GM23248 (cell line): ENCODE results near the gene LOC128125822.
A peak's percentile ranks its signal among the peaks of the same experiment; 100 is the strongest.

ENCODE experiments used
- DNase-seq: peaks from one replicate; pipeline ENCODE4 v3.0.0-alpha.2; 2015
- H2AFZ ChIP-seq: fragments of 200-600 bp; sonication (generic); 2 replicates; pipeline ENCODE4 v1.6.1; 2016; ENCODE audit warnings: antibody characterized with exemption
- H3F3A ChIP-seq: fragments of 200-600 bp; sonication (generic); 2 replicates; pipeline ENCODE4 v1.6.1; 2016; ENCODE audit warnings: mild to moderate bottlenecking, antibody characterized with exemption, mixed run types; ENCODE audit not compliant: insufficient read depth
- H3K27ac ChIP-seq: fragments of 200-600 bp; sonication (generic); 2 replicates; pipeline ENCODE4 v1.5.1; 2016; ENCODE audit warnings: mild to moderate bottlenecking
- H3K27me3 ChIP-seq: fragments of 200-600 bp; sonication (generic); replicated peaks from 2 replicates; pipeline ENCODE4 v1.6.1; 2016; ENCODE audit warnings: mild to moderate bottlenecking; ENCODE audit not compliant: insufficient read depth
- H3K36me3 ChIP-seq: fragments of 200-600 bp; sonication (generic); 2 replicates; pipeline ENCODE4 v1.6.1; 2016; ENCODE audit warnings: low read depth, mild to moderate bottlenecking
- H3K4me1 ChIP-seq: fragments of 200-600 bp; sonication (generic); 2 replicates; pipeline ENCODE4 v1.6.1; 2016; ENCODE audit warnings: mild to moderate bottlenecking; ENCODE audit not compliant: insufficient read depth
- H3K4me2 ChIP-seq: fragments of 200-600 bp; sonication (generic); one replicate; pipeline ENCODE4 v1.6.1; 2016; ENCODE audit warnings: mild to moderate bottlenecking; ENCODE audit not compliant: unreplicated experiment
- H3K4me3 ChIP-seq: fragments of 200-600 bp; sonication (generic); 2 replicates; pipeline ENCODE4 v1.5.1; 2016; ENCODE audit warnings: mild to moderate bottlenecking
- H3K79me2 ChIP-seq: fragments of 200-600 bp; sonication (generic); 2 replicates; pipeline ENCODE4 v1.6.1; 2016; ENCODE audit warnings: mild to moderate bottlenecking; ENCODE audit not compliant: insufficient read depth
- H3K9ac ChIP-seq: fragments of 200-600 bp; sonication (generic); 2 replicates; pipeline ENCODE4 v1.6.1; 2016; ENCODE audit warnings: mild to moderate bottlenecking
- H3K9me2 ChIP-seq: fragments of 200-600 bp; sonication (generic); 2 replicates; pipeline ENCODE4 v1.6.1; 2016; ENCODE audit warnings: mixed run types, mild to moderate bottlenecking, moderate library complexity; ENCODE audit not compliant: insufficient read depth
- H3K9me3 ChIP-seq: fragments of 200-600 bp; sonication (generic); one replicate; pipeline ENCODE4 v1.6.1; 2017; ENCODE audit warnings: low read depth
- H4K20me1 ChIP-seq: fragments of 200-600 bp; sonication (generic); 2 replicates; pipeline ENCODE4 v1.6.0; 2016; ENCODE audit not compliant: insufficient read depth
- EZH2 ChIP-seq: fragments of 200-600 bp; sonication (generic); IDR thresholded peaks from 2 replicates; pipeline ENCODE4 v1.6.1; 2018; ENCODE audit warnings: antibody characterized with exemption, mild to moderate bottlenecking; ENCODE audit not compliant: insufficient read depth, poor library complexity, severe bottlenecking
- EZH2phosphoT487 ChIP-seq: fragments of 200-600 bp; sonication (generic); IDR thresholded peaks from 2 replicates; pipeline ENCODE4 v1.6.1; 2018; ENCODE audit warnings: antibody characterized with exemption, moderate library complexity, mild to moderate bottlenecking, low read depth; ENCODE audit not compliant: insufficient read depth
- WGBS, 2 experiments: methylation state at CpG; one replicate each; pipeline ENCODE4 v1.1.6; 2015 to 2017; ENCODE audit warnings: low lambda C conversion rate in 2 of 2, low coverage in 1 of 2; ENCODE audit errors: missing lambda C conversion rate in 2 of 2; 5-methylcytosine and 5-hydroxymethylcytosine counted together
- in situ Hi-C: fragments of 300-500 bp; cut with MboI; formaldehyde crosslinking; loops from 2 replicates; pipeline ENCODE4 v1.15.0; 2020

The LOC128125822 gene

GRCh38 chr6:63573076-63573898, 1.0 kb downstream of the LOC128125822 start:
- Histone ChIP-seq H2AFZ (peak overlapping the region; percentile 23; the same call in 1 of the 2 replicates), H4K20me1 (peaks cover 11% of the 10 kb centered on the region; the same call in 1 of the 2 replicates), H3K4me3 (peak overlapping the region; percentile 96), H3K4me1 (peaks cover 33% of the 10 kb centered on the region), H3K9me3 (no peaks in the 10 kb centered on the region), H3K9ac (peak overlapping the region; percentile 99), H3K27me3 (no peaks in the 10 kb centered on the region), H3F3A (peaks cover 44% of the 10 kb centered on the region), H3K9me2 (no peaks in the 10 kb centered on the region), H3K4me2 (peak overlapping the region; percentile 96), H3K79me2 (peaks cover 59% of the 10 kb centered on the region), H3K27ac (peak overlapping the region; percentile 98), H3K36me3 (peaks cover 26% of the 10 kb centered on the region)
- peak; percentile 86 for DNase-seq
- 1% methylated on average over 46 to 50 of the region's 86 CpGs for WGBS, 2 experiments
- no peak for TF ChIP-seq EZH2
- TF ChIP-seq EZH2phosphoT487: no peak
- in situ Hi-C loops: no loop called here

GRCh38 chr6:63573899-63574553, 1.7 kb downstream of the LOC128125822 start:
- Histone ChIP-seq H3K79me2 (peaks cover 66% of the 10 kb centered on the region), H3K9me3 (no peaks in the 10 kb centered on the region), H3F3A (peaks cover 44% of the 10 kb centered on the region), H2AFZ (peak overlapping the region; percentile 23; the same call in 1 of the 2 replicates), H3K4me1 (peaks cover 33% of the 10 kb centered on the region), H3K27ac (peak overlapping the region; percentile 98), H3K4me3 (peak overlapping the region; percentile 96), H4K20me1 (peaks cover 11% of the 10 kb centered on the region; the same call in 1 of the 2 replicates), H3K4me2 (peak overlapping the region; percentile 96), H3K36me3 (peaks cover 33% of the 10 kb centered on the region), H3K9ac (peak overlapping the region; percentile 99), H3K27me3 (no peaks in the 10 kb centered on the region), H3K9me2 (no peaks in the 10 kb centered on the region)
- TF ChIP-seq EZH2: no peak
- no peak for TF ChIP-seq EZH2phosphoT487
- in situ Hi-C loops: no loop called here
- peak; percentile 75 for DNase-seq
- 10 to 17% methylated on average over 10 of the region's 10 CpGs for WGBS, 2 experiments

- in situ Hi-C loops: no loop called here
- H3F3A ChIP-seq: peaks cover 49% of the 10 kb centered on the region
- H3K4me1 ChIP-seq: peaks cover 33% of the 10 kb centered on the region
- TF ChIP-seq EZH2: no peak
- no peak for TF ChIP-seq EZH2phosphoT487
- 94 to 95% methylated on average over 2 of the region's 2 CpGs for WGBS, 2 experiments
- no peaks in the 10 kb centered on the region for H3K27me3 ChIP-seq
- no peak for DNase-seq
- peaks cover 71% of the 10 kb centered on the region for H3K79me2 ChIP-seq
- H3K4me2 ChIP-seq: peak overlapping the region; percentile 96
- no peaks in the 10 kb centered on the region for H3K9me3 ChIP-seq
- peak overlapping the region; percentile 99 for H3K9ac ChIP-seq
- H3K36me3 ChIP-seq: peaks cover 38% of the 10 kb centered on the region
- H3K27ac ChIP-seq: peak overlapping the region; percentile 98
- no peaks in the 10 kb centered on the region for H3K9me2 ChIP-seq
- no peak overlapping the region for H2AFZ ChIP-seq
- H4K20me1 ChIP-seq: peaks cover 11% of the 10 kb centered on the region; the same call in 1 of the 2 replicates
- H3K4me3 ChIP-seq: peak overlapping the region; percentile 96
Measured at GRCh38 chr6:63574554-63574900, 2.2 kb downstream of the LOC128125822 start.

- no peaks in the 10 kb centered on the region for H3K27me3 ChIP-seq
- H3K79me2 ChIP-seq: peaks cover 86% of the 10 kb centered on the region
- no peak overlapping the region for H2AFZ ChIP-seq
- peaks cover 62% of the 10 kb centered on the region for H3F3A ChIP-seq
- H3K4me2 ChIP-seq: peak overlapping the region; percentile 96
- H3K4me3 ChIP-seq: no peak overlapping the region
- DNase-seq: no peak
- in situ Hi-C loops: no loop called here
- WGBS, 2 experiments: 86 to 91% methylated on average over 3 of the region's 3 CpGs
- TF ChIP-seq EZH2 (no peak), EZH2phosphoT487 (no peak)
- H3K9me2 ChIP-seq: no peaks in the 10 kb centered on the region
- no peak overlapping the region for H3K9ac ChIP-seq
- no peak overlapping the region for H3K27ac ChIP-seq
- no peaks in the 10 kb centered on the region for H3K9me3 ChIP-seq
- H3K4me1 ChIP-seq: peaks cover 30% of the 10 kb centered on the region
- H3K36me3 ChIP-seq: peaks cover 55% of the 10 kb centered on the region
- peaks cover 11% of the 10 kb centered on the region; the same call in 1 of the 2 replicates for H4K20me1 ChIP-seq
Measured at GRCh38 chr6:63576147-63576772, 4.0 kb downstream of the LOC128125822 start.
